ENCODE data around the gene EXOC4. TPM values are rescaled to one million over a fixed set of nuclear protein-coding genes. Genes with fewer than 3 reads are reported as not detected.

EXOC4 gene
- total RNA-seq, 1 experiment from 2014 or later: 71.0 TPM

GRCh38 chr7:133313575-133313974, 60.7 kb downstream of the EXOC4 start:
- Histone ChIP-seq H3K4me3 (ENCODE audit: low read depth in 2 of 2, low read length in 2 of 2) (no peak overlapping the region), H3K9me3 (ENCODE audit: control insufficient read depth, insufficient read depth, low read depth, low read length) (no peaks in the 10 kb centered on the region), H3K27ac (ENCODE audit: low read length) (no peak overlapping the region), H3K36me3 (ENCODE audit: control insufficient read depth, insufficient read depth, low read length) (no peaks in the 10 kb centered on the region), H3K27me3 (ENCODE audit: control insufficient read depth, insufficient read depth, low read length) (no peaks in the 10 kb centered on the region), H3K4me1 (ENCODE audit: control insufficient read depth, insufficient read depth, low read length) (no peaks in the 10 kb centered on the region)
- ChIA-PET CTCF (no interaction called here), POLR2A (interaction anchor here (0.7 kb wide), 1 partner anchor 893 kb away, joined by 3 read pairs; no protein-coding TSS in a partner anchor)
- DNase-seq (ENCODE audit: low read depth, low spot score) (no peak), ATAC-seq (no peak)
- TF ChIP-seq REST (IDR thresholded peaks at IDR 0.05; ENCODE audit: insufficient read depth in 1 of 2, low read depth in 2 of 2, low read length in 1 of 2) (no peak), TCF7L2 (IDR thresholded peaks at IDR 0.05; ENCODE audit: low read depth, low read length) (no peak), POLR2AphosphoS5 (IDR thresholded peaks at IDR 0.05; ENCODE audit: low read depth, low read length) (no peak), SIN3A (IDR thresholded peaks at IDR 0.05; ENCODE audit: borderline replicate concordance, insufficient read depth, low read depth, low read length) (no peak), CTCF (IDR thresholded peaks at IDR 0.05) (no peak)
- BruUV-seq (replicated peaks): no TSS peak
- intact Hi-C loops (cut with micrococcal nuclease; ENCODE audit: unreplicated experiment): no loop called here
- in situ Hi-C loops (cut with HindIII; ENCODE audit: low pct_unique_long_range_greater_than_20kb, low sequenced_read_pairs): no loop called here

- Histone ChIP-seq H3K4me3 (ENCODE audit: low read depth in 2 of 2, low read length in 2 of 2) (no peak overlapping the region), H3K36me3 (ENCODE audit: control insufficient read depth, insufficient read depth, low read length) (no peaks in the 10 kb centered on the region), H3K27me3 (ENCODE audit: control insufficient read depth, insufficient read depth, low read length) (no peaks in the 10 kb centered on the region), H3K9me3 (ENCODE audit: control insufficient read depth, insufficient read depth, low read depth, low read length) (no peaks in the 10 kb centered on the region), H3K27ac (ENCODE audit: low read length) (no peak overlapping the region), H3K4me1 (ENCODE audit: control insufficient read depth, insufficient read depth, low read length) (no peaks in the 10 kb centered on the region)
- CTCF ChIA-PET: no interaction called here
- no TSS peak for BruUV-seq (replicated peaks)
- no peak for TF ChIP-seq TCF7L2 (IDR thresholded peaks at IDR 0.05; ENCODE audit: low read depth, low read length)
- no peak for TF ChIP-seq POLR2AphosphoS5 (IDR thresholded peaks at IDR 0.05; ENCODE audit: low read depth, low read length)
- no peak for TF ChIP-seq CTCF (IDR thresholded peaks at IDR 0.05)
- TF ChIP-seq REST (IDR thresholded peaks at IDR 0.05; ENCODE audit: insufficient read depth in 1 of 2, low read depth in 2 of 2, low read length in 1 of 2): no peak
- DNase-seq (ENCODE audit: low read depth, low spot score): no peak
- POLR2A ChIA-PET: no interaction called here
- in situ Hi-C loops (cut with HindIII; ENCODE audit: low pct_unique_long_range_greater_than_20kb, low sequenced_read_pairs) (no loop called here), intact Hi-C loops (cut with micrococcal nuclease; ENCODE audit: unreplicated experiment) (no loop called here)
- ATAC-seq: no peak
Observed at GRCh38 chr7:133314084-133314483, 61.2 kb downstream of the EXOC4 start.

Measured in Panc1 (cell line).